A549 treated with GW870086 at 1 μM for 4 hours (cell line): Measurements from ENCODE around the gene CELF6. TPM values are rescaled to one million over a fixed set of nuclear protein-coding genes. Genes with fewer than 3 reads are reported as not detected.

Experiments used
- total RNA-seq: library from RNA; stranded (reverse); fragments of 200-300 nt; extraction: Qiagen RNA extraction; gene quantifications from 5 replicates; pipeline ENCODE4 v1.2.3, GENCODE V29; 2022; ENCODE audit warnings: low read depth

The CELF6 gene
- 0.11 to 0.24 TPM (median 0.16 TPM) in 5 replicates for total RNA-seq

GRCh38 chr15:72319985-72320671 is at the start of gene CELF6:
Gene CELF6, minus strand, starts transcription at chr15:72320157. Its CDS starts 283 bp downstream, at chr15:72319874.

GRCh38 chr15:72272213-72272996 is 47.6 kb downstream of the CELF6 start, which contains the start of gene PARP6:
Gene PARP6, minus strand, starts transcription at chr15:72272554. Its CDS starts 5,077 bp downstream, at chr15:72267477.

Other genes with a start within 250 kb of the CELF6 start
- 8.2 to 11.3 TPM (median 10.1 TPM) in 5 replicates for gene MYO9A, start 202.0 kb downstream of the CELF6 start, total RNA-seq
- 1.6 to 2.1 TPM (median 1.7 TPM) in 5 replicates for gene SENP8, start 201.8 kb downstream of the CELF6 start, total RNA-seq
- gene GRAMD2A, start 122.4 kb downstream of the CELF6 start, total RNA-seq = 0.07 to 0.21 TPM (median 0.17 TPM) in 3 of 5 replicates, not detected in the others
- gene PKM, start 89.0 kb downstream of the CELF6 start, total RNA-seq = 2,891 to 3,252 TPM (median 3,147 TPM) in 5 replicates
- 48.2 to 63.2 TPM (median 62.4 TPM) in 5 replicates for gene PARP6, start 47.6 kb downstream of the CELF6 start, total RNA-seq
- 131 to 157 TPM (median 152 TPM) in 5 replicates for gene HEXA, start 55.9 kb upstream of the CELF6 start, total RNA-seq
- gene TMEM202, start 78.1 kb upstream of the CELF6 start, total RNA-seq = not detected in 5 replicates
- gene ARIH1, start 154.2 kb upstream of the CELF6 start, total RNA-seq = 48.5 to 79.2 TPM (median 73.8 TPM) in 5 replicates